Measurements from ENCODE around the gene DNAJC5. TPM values are rescaled to one million over a fixed set of nuclear protein-coding genes. Genes with fewer than 3 reads are reported as not detected.
A peak's percentile ranks its signal among the peaks of the same experiment; 100 is the strongest.

The DNAJC5 gene
- total RNA-seq, 1 experiment from 2014 or later = 79.9 TPM

GRCh38 chr20:63956664-63957003 is 61.7 kb downstream of the DNAJC5 start:
- BruUV-seq (replicated peaks) = no TSS peak
- Mint-ChIP-seq H3K27me3 (ENCODE audit: unreplicated experiment) (no peaks in the 10 kb centered on the region), H3K36me3 (ENCODE audit: insufficient read depth, unreplicated experiment) (peaks cover 79% of the 10 kb centered on the region), H3K4me1 (ENCODE audit: low read depth, unreplicated experiment) (peaks cover 23% of the 10 kb centered on the region), H3K4me3 (ENCODE audit: low read depth, unreplicated experiment) (peak overlapping the region; percentile 85), H3K27ac (ENCODE audit: unreplicated experiment) (peak overlapping the region; percentile 77), H3K9me3 (ENCODE audit: low read depth, unreplicated experiment) (no peaks in the 10 kb centered on the region)
- CTCF ChIA-PET = interaction anchor here (0.6 to 2.0 kb wide), 6 partner anchors 17 to 419 kb away, joined by 3 to 17 read pairs (median 4); partner anchors contain the start of genes PRPF6, SAMD10 and TPD52L2
- intact Hi-C loops (cut with micrococcal nuclease; ENCODE audit: unreplicated experiment) = no loop called here
- DNase-seq = no peak
- TF ChIP-seq, protein P1, sequence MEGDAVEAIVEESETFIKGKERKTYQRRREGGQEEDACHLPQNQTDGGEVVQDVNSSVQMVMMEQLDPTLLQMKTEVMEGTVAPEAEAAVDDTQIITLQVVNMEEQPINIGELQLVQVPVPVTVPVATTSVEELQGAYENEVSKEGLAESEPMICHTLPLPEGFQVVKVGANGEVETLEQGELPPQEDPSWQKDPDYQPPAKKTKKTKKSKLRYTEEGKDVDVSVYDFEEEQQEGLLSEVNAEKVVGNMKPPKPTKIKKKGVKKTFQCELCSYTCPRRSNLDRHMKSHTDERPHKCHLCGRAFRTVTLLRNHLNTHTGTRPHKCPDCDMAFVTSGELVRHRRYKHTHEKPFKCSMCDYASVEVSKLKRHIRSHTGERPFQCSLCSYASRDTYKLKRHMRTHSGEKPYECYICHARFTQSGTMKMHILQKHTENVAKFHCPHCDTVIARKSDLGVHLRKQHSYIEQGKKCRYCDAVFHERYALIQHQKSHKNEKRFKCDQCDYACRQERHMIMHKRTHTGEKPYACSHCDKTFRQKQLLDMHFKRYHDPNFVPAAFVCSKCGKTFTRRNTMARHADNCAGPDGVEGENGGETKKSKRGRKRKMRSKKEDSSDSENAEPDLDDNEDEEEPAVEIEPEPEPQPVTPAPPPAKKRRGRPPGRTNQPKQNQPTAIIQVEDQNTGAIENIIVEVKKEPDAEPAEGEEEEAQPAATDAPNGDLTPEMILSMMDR (IDR thresholded peaks at IDR 0.05; ENCODE audit: unreplicated experiment) = no peak

DNA sequence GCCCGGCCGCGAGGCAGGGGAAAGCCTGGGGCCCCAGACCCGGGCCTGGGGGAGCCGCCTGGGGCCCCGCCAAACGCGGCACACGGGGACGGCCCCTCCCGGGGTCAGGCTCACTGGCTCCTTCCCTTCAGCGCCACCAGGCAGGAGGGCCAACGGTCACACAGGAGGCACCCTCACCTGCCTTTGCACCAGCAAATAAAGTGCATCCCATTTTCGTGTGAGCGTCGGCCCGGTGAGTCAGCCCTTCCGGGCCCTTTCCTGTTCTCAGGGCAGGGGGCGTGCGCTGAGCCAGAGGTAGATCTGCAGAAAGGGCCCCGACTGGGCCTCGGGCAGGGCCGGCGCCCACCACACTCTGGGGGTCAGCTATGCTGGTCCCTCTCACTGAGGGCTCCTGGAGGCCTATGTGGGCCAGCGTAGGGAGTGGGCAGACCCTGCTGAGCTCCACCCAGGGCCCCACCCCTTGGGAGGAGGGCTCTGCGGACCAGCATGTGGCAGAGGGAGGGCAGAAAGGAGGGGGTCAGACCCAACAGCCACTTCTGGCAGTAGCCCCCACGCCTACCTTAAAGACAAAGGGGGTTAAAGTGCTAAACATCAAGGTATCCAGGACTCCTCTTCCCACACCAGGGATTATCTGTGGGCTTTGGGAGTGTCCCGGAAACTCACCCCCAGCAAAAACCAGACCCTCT is 62.2 kb downstream of the DNAJC5 start:
- peak overlapping the region; percentile 85 for H3K4me3 Mint-ChIP-seq (ENCODE audit: low read depth, unreplicated experiment)
- H3K27ac Mint-ChIP-seq (ENCODE audit: unreplicated experiment) = peak overlapping the region; percentile 77
- peak; percentile 77 for DNase-seq
- intact Hi-C loops (cut with micrococcal nuclease; ENCODE audit: unreplicated experiment) = no loop called here
- CTCF ChIA-PET = interaction anchor here (0.5 to 2.0 kb wide), 4 partner anchors 17 to 419 kb away, joined by 3 to 17 read pairs (median 4); partner anchors contain the start of genes PRPF6 and SAMD10
- H3K4me1 Mint-ChIP-seq (ENCODE audit: low read depth, unreplicated experiment) = peaks cover 23% of the 10 kb centered on the region
- H3K9me3 Mint-ChIP-seq (ENCODE audit: low read depth, unreplicated experiment) = no peaks in the 10 kb centered on the region
- TF ChIP-seq, protein P1 (IDR thresholded peaks at IDR 0.05; ENCODE audit: unreplicated experiment) = no peak
- H3K36me3 Mint-ChIP-seq (ENCODE audit: insufficient read depth, unreplicated experiment) = peaks cover 82% of the 10 kb centered on the region
- H3K27me3 Mint-ChIP-seq (ENCODE audit: unreplicated experiment) = no peaks in the 10 kb centered on the region
- BruUV-seq (replicated peaks) = no TSS peak

- CTCF ChIA-PET = interaction anchor here (0.5 to 2.0 kb wide), 5 partner anchors 16 to 420 kb away, joined by 3 to 17 read pairs (median 4); partner anchors contain the start of genes PRPF6 and SAMD10
- intact Hi-C loops (cut with micrococcal nuclease; ENCODE audit: unreplicated experiment) = no loop called here
- Mint-ChIP-seq H3K27me3 (ENCODE audit: unreplicated experiment) (no peaks in the 10 kb centered on the region), H3K9me3 (ENCODE audit: low read depth, unreplicated experiment) (no peaks in the 10 kb centered on the region), H3K4me3 (ENCODE audit: low read depth, unreplicated experiment) (peak overlapping the region; percentile 85), H3K36me3 (ENCODE audit: insufficient read depth, unreplicated experiment) (peaks cover 83% of the 10 kb centered on the region), H3K4me1 (ENCODE audit: low read depth, unreplicated experiment) (peaks cover 23% of the 10 kb centered on the region), H3K27ac (ENCODE audit: unreplicated experiment) (peak overlapping the region; percentile 77)
- TF ChIP-seq, protein P1 (IDR thresholded peaks at IDR 0.05; ENCODE audit: unreplicated experiment) = no peak
- no peak for DNase-seq
- no TSS peak for BruUV-seq (replicated peaks)
Measured at GRCh38 chr20:63957690-63958441, 62.9 kb downstream of the DNAJC5 start.

DNA sequence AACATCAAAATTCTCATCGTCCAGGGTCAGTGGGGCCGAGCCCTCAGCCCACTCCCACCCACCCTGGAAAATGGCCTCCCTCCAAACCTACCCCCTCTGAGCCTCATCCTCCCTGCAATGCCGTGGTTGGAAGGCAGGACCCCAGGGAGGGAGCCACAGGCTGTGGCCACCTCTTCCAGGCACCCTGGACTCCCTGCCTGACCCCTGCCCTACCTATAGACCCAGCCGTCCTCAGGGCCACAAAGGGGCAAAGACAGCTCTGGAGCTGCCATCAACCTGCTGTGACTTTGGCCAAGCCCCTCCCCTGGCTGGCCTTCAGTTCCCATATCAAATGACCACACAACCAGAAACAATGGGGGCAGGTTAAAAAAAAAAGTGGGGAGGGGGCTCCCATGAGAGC is 63.5 kb downstream of the DNAJC5 start:
- CTCF ChIA-PET = interaction anchor here (0.5 kb wide), 1 partner anchor 384 kb away, joined by 4 read pairs; the partner anchor contains the start of gene HELZ2
- Mint-ChIP-seq H3K4me1 (ENCODE audit: low read depth, unreplicated experiment) (peaks cover 19% of the 10 kb centered on the region), H3K4me3 (ENCODE audit: low read depth, unreplicated experiment) (peak overlapping the region; percentile 85), H3K36me3 (ENCODE audit: insufficient read depth, unreplicated experiment) (peaks cover 81% of the 10 kb centered on the region), H3K27me3 (ENCODE audit: unreplicated experiment) (no peaks in the 10 kb centered on the region), H3K27ac (ENCODE audit: unreplicated experiment) (peak overlapping the region; percentile 9), H3K9me3 (ENCODE audit: low read depth, unreplicated experiment) (no peaks in the 10 kb centered on the region)
- TF ChIP-seq, protein P1 (IDR thresholded peaks at IDR 0.05; ENCODE audit: unreplicated experiment) = no peak
- DNase-seq = no peak
- BruUV-seq (replicated peaks) = no TSS peak
- intact Hi-C loops (cut with micrococcal nuclease; ENCODE audit: unreplicated experiment) = no loop called here
